HUES48 (cell line): ENCODE results near the gene PLVAP.
A peak's percentile ranks its signal among the peaks of the same experiment; 100 is the strongest.

Source experiments
- H3K27ac ChIP-seq: one replicate; pipeline ENCODE4 v1.7.0; 2013; ENCODE audit warnings: low read depth, low read length, inconsistent platforms
- H3K27me3 ChIP-seq: 2 replicates; pipeline ENCODE4 v1.6.1; 2013; ENCODE audit warnings: mild to moderate bottlenecking, low read length; ENCODE audit not compliant: control insufficient read depth, insufficient read depth
- H3K36me3 ChIP-seq: 2 replicates; pipeline ENCODE4 v1.6.1; 2013; ENCODE audit warnings: low read length; ENCODE audit not compliant: control insufficient read depth, insufficient read depth
- H3K4me1 ChIP-seq: 2 replicates; pipeline ENCODE4 v1.6.1; 2013; ENCODE audit warnings: mild to moderate bottlenecking, low read length; ENCODE audit not compliant: control insufficient read depth, insufficient read depth
- H3K4me3 ChIP-seq: 2 replicates; pipeline ENCODE4 v1.5.1; 2013; ENCODE audit warnings: mild to moderate bottlenecking, low read depth, low read length
- H3K9ac ChIP-seq: 2 replicates; pipeline ENCODE4 v1.6.1; 2013; ENCODE audit warnings: mild to moderate bottlenecking, low read depth, low read length, moderate library complexity
- H3K9me3 ChIP-seq: 2 replicates; pipeline ENCODE4 v1.6.1; 2013; ENCODE audit warnings: low read length; ENCODE audit not compliant: control insufficient read depth, insufficient read depth

The PLVAP gene

GRCh38 chr19:17326595-17326966 is 50.6 kb downstream of the PLVAP start:
- Histone ChIP-seq H3K36me3 (peaks cover 24% of the 10 kb centered on the region), H3K4me3 (no peak overlapping the region), H3K27ac (peak overlapping the region; percentile 89)

GRCh38 chr19:17325881-17326594 is 51.1 kb downstream of the PLVAP start:
- no peak overlapping the region for H3K9ac ChIP-seq
- no peaks in the 10 kb centered on the region; the same call in 1 of the 2 replicates for H3K27me3 ChIP-seq
- H3K4me3 ChIP-seq: no peak overlapping the region
- no peak overlapping the region for H3K27ac ChIP-seq
- no peaks in the 10 kb centered on the region for H3K9me3 ChIP-seq
- H3K36me3 ChIP-seq: peaks cover 25% of the 10 kb centered on the region
- 0 out of 2 replicates have a peak, but pooled peaks cover 3% of the 10 kb centered on the region for H3K4me1 ChIP-seq

More at GRCh38 chr19:17326595-17326966, 50.6 kb downstream of the PLVAP start:
- no peaks in the 10 kb centered on the region; the same call in 1 of the 2 replicates for H3K27me3 ChIP-seq
- no peaks in the 10 kb centered on the region for H3K9me3 ChIP-seq
- H3K9ac ChIP-seq: no peak overlapping the region
- 0 out of 2 replicates have a peak, but pooled peaks cover 3% of the 10 kb centered on the region for H3K4me1 ChIP-seq

- H3K36me3 ChIP-seq: peaks cover 33% of the 10 kb centered on the region
- no peak overlapping the region for H3K4me3 ChIP-seq
- 0 out of 2 replicates have a peak, but pooled peaks cover 3% of the 10 kb centered on the region for H3K4me1 ChIP-seq
- no peak overlapping the region for H3K27ac ChIP-seq
- no peak overlapping the region for H3K9ac ChIP-seq
- no peaks in the 10 kb centered on the region for H3K9me3 ChIP-seq
- H3K27me3 ChIP-seq: no peaks in the 10 kb centered on the region; the same call in 1 of the 2 replicates
These were observed 52.0 kb downstream of the PLVAP start for GRCh38 chr19:17325133-17325532.

- Histone ChIP-seq H3K27ac (no peak overlapping the region), H3K36me3 (peaks cover 37% of the 10 kb centered on the region), H3K9me3 (no peaks in the 10 kb centered on the region), H3K9ac (no peak overlapping the region), H3K27me3 (no peaks in the 10 kb centered on the region; the same call in 1 of the 2 replicates), H3K4me3 (no peak overlapping the region), H3K4me1 (0 out of 2 replicates have a peak, but pooled peaks cover 3% of the 10 kb centered on the region)
These were observed 52.6 kb downstream of the PLVAP start for GRCh38 chr19:17324357-17325114.

DNA sequence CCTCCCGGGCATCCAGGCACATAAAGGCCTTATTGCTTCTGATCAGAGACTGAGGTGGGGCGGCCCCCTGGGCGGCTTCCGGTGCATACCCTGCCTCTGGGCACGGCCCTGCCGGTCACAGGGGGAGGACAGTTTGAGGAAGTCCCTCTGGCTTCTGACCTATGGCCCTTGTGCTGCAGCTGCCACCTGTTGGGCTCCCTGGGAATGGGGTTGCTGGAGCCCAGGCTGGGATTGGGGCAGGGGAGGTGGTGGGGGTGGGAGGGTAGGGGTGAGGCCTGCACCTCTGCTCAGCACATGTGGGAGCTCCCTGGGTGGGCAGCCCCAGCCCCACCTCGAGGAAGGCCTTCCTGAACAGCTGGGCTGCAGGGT is 53.2 kb downstream of the PLVAP start:
- no peaks in the 10 kb centered on the region for H3K4me1 ChIP-seq

DNA sequence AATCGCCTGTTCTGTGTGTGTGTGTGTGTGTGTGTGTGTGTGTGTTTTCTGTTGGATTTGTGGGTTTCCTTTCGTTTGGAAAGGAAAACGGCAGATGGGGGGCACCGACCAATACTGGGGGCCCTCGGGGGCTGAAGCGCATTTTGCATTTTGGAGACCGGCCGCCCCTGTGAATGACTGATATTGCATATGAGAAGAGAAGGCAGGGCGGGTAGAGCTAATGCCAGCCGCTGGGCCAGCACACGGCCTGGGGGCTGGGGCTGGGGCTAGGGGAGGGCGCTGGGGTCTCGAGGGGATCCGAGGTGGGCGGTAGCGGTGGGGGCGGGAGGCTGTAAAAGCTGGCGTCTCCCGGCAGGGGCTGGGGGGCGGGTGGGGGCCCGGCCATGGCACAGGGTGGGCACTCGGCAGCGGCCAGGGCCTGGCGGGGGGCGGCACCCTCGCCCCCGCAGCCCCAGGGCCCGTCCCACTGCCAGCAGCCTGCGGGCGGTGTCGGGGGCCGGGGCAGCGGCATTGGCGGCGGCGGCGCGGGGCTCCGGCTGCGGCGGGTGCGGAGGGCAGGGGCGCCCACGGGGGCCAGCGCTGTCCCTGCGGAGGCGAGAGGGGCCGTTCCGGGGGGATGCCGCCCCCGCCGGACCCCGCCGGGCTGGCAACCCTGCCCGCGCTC is 53.7 kb downstream of the PLVAP start:
- Histone ChIP-seq H3K4me1 (no peaks in the 10 kb centered on the region), H3K36me3 (peaks cover 44% of the 10 kb centered on the region), H3K9ac (no peak overlapping the region), H3K4me3 (no peak overlapping the region), H3K27ac (no peak overlapping the region), H3K27me3 (no peaks in the 10 kb centered on the region), H3K9me3 (no peaks in the 10 kb centered on the region)

More for the DNA sequence above, 53.2 kb downstream of the PLVAP start:
- Histone ChIP-seq H3K4me3 (no peak overlapping the region), H3K27me3 (no peaks in the 10 kb centered on the region; the same call in 1 of the 2 replicates), H3K9ac (no peak overlapping the region), H3K27ac (no peak overlapping the region), H3K9me3 (no peaks in the 10 kb centered on the region), H3K36me3 (peaks cover 43% of the 10 kb centered on the region)

DNA sequence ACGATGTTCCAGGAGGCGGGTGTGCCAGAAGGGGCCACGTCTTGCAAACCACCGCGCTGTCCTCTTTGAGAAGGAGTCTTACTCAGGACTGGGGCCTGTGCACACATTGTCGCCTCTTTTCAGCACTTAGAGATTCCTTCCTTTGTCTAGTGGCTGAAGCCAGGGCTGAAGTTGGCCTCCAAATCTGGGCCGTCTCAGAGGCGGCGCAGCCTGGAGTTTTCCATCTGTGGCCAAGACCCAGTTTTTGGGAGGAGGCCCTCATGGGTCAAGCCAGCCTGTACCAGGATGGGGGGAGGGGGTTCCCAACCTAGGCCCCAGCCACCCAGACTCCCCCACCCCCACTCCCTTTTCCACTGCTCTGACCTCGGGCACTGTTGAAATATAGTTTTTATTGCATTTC is 54.3 kb downstream of the PLVAP start:
- no peaks in the 10 kb centered on the region for H3K4me1 ChIP-seq
- peak overlapping the region; percentile 50 for H3K27ac ChIP-seq
- no peak overlapping the region for H3K9ac ChIP-seq
- H3K36me3 ChIP-seq: peaks cover 44% of the 10 kb centered on the region
- H3K4me3 ChIP-seq: no peak overlapping the region
- no peaks in the 10 kb centered on the region for H3K9me3 ChIP-seq
- no peaks in the 10 kb centered on the region for H3K27me3 ChIP-seq

DNA sequence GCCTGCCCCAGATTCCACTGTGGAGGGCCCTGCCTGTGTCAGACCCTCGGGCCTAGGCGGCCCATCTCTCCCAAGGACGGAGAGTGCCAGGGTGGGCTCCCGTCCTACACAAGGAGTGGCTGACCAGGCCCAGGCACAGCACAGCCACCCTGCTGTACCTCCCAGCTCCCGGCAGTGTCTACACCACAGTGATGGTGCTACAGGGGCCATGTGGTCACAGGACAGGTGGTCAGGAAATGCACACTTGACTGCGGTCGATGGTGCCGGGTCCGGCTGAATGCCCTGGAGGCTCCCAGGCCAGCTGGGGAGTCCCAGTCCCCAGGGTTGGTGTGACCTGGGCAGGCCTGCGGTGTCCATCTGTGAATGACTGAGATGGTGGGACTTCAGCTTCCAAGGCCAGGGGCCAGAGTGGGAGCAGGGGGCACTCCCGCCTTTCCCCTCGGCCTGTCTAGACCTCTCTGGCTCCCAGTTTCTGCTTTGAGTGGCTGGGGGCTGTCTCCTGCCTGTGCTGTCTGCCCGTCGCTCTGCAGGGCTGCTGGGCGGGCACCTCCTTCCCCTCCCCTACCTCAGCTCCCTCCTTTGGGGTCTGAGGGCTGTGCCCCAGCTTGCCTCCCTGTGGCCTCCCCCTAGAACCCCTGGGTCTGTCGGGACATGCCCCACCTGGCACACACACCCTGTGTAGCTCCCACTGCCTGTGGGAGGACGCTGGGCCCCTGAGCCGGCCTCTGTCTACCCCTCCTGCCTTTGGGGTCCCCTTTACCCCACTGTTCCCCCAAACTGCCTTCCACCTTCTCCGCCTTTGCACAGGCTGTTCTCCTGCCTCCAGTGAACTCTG is 55.3 kb downstream of the PLVAP start:
- no peaks in the 10 kb centered on the region for H3K9me3 ChIP-seq
- no peak overlapping the region for H3K9ac ChIP-seq
- H3K27ac ChIP-seq: peak overlapping the region; percentile 50
- no peaks in the 10 kb centered on the region for H3K27me3 ChIP-seq
- H3K36me3 ChIP-seq: peaks cover 43% of the 10 kb centered on the region
- H3K4me3 ChIP-seq: no peak overlapping the region
- H3K4me1 ChIP-seq: no peaks in the 10 kb centered on the region

- Histone ChIP-seq H3K4me1 (no peaks in the 10 kb centered on the region), H3K9ac (no peak overlapping the region), H3K9me3 (no peaks in the 10 kb centered on the region), H3K27me3 (no peaks in the 10 kb centered on the region), H3K36me3 (peaks cover 41% of the 10 kb centered on the region), H3K4me3 (no peak overlapping the region), H3K27ac (no peak overlapping the region)
These were observed 56.7 kb downstream of the PLVAP start for GRCh38 chr19:17320435-17320834.

DNA sequence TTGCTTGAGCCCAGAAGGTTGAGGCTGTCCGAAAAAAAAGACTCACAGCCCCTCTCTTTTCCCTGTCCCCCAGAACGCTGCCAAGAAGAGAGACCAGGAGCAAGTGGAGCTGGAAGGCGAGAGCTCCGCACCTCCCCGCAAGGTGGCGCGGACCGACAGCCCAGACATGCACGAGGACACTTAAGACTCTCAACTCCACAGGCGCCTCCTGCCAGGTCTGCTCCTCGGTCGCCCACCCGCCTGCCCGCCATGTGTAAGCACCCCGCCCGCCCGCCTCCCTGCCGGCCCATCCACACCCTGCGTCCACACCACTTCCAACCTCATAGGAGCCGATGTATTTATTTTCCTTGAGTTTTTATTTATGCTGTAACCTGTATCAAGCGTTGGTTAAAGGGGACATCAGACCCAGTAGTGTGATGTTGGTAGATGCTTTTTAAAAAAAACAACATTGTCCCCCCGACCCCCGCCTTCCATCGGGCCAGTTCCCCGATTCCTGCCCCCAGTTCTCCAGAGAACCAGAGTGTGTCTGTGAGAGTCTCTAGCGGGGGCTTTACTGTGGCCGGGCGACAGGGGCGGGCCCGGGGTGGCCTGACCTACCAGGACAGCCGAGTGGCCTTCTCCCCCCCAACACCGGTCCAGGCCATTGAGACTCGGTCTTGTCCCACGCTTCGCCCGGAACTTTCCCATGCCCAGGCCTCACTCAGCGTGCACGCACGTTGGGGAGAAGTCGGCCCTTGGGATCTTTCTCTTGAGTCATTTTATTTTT is 57.5 kb downstream of the PLVAP start:
- Histone ChIP-seq H3K9me3 (no peaks in the 10 kb centered on the region), H3K4me3 (no peak overlapping the region), H3K4me1 (no peaks in the 10 kb centered on the region), H3K27ac (no peak overlapping the region), H3K27me3 (no peaks in the 10 kb centered on the region), H3K9ac (no peak overlapping the region), H3K36me3 (peaks cover 39% of the 10 kb centered on the region)
